ENCODE data around the gene RPIA. TPM values are rescaled to one million over a fixed set of nuclear protein-coding genes. Genes with fewer than 3 reads are reported as not detected.
"Not testable (repeated sequence)": the region's sequence is repeated elsewhere in the genome, so short reads cannot be mapped to it uniquely, and the experiment has no call there.

RPIA gene
- 5.8 and 7.9 TPM in 2 replicates for total RNA-seq (2014; rRNA removed; shearing (Covaris generic))

GRCh38 chr2:88691339-88692183 lies at the start of gene RPIA:
RPIA (plus strand) TSS chr2:88691673; CDS start chr2:88691699, 26 bp downstream.
- DNase-seq (ENCODE audit: low spot score) = peak; percentile 98

- DNase-seq (ENCODE audit: low spot score) = no peak
These were observed 49.2 kb upstream of the RPIA start for GRCh38 chr2:88642278-88642677.

GRCh38 chr2:88645291-88645882 lies 46.1 kb upstream of the RPIA start:
- not testable (repeated sequence) for DNase-seq (ENCODE audit: low spot score)

GRCh38 chr2:88651646-88652045 lies 39.8 kb upstream of the RPIA start:
- no peak for DNase-seq (ENCODE audit: low spot score)

GRCh38 chr2:88654714-88655113 lies 36.8 kb upstream of the RPIA start:
- DNase-seq (ENCODE audit: low spot score) = no peak

DNA sequence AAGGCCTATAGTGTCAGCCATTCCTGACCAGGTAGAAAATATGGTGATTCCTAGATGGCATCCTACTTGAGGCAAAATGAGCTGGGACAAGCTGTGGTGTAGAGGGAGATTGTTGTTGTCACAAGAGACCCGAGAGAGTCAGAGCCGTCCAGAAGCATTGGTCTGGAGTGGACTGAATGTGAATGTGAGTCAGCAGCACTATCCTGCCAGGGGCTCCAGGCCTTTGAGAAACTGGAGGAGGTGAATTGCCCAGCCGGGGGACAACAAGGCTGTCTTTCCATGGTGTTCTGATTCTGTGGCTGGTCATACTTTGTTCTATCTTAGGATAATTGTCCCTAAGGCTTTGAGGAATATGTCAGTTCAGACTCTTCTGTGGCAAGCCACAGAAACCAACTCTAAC lies 34.8 kb upstream of the RPIA start:
- DNase-seq (ENCODE audit: low spot score) = no peak

DNA sequence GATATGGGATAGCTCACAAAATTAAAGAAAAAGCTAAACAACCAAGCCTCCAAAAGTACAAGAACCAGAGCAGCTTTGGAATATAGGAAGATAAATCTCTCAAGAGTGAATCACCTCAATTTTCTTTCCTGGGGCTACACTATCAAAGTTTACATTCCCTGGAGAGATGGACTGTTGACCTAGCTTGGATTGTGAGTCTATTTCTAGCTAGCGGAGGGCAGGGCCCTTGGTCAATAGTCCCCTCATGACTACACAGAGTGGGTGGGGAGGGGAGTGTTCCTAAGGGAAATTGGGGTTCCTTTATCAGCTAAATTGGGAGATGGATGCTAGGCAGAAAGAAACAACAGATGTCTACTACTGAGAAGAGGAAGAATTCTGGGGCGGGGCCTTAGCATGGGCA lies 34.3 kb upstream of the RPIA start:
- no peak for DNase-seq (ENCODE audit: low spot score)

DNA sequence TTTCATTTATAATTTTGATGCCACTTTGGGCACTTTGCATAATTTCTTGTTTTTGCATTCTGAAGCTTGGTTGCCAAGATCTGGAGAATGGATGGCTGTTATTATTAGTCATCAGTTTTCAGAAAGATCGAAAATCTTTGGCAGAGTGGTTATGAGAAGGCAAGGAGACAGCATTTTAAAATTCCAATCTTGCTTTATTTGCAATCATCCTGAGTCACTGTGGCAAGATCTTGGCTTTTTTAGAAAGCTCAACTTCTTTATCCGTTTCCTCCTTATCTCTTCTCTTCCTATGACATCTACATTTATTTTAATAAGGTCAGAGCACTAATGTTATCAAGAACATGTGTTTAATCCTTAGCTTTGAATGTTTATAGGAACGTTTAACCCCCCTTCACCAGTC lies 33.1 kb upstream of the RPIA start:
- no peak for DNase-seq (ENCODE audit: low spot score)

- peak; percentile 27 for DNase-seq (ENCODE audit: low spot score)
These were observed 32.5 kb upstream of the RPIA start for GRCh38 chr2:88658881-88659537.

- DNase-seq (ENCODE audit: low spot score) = peak; percentile 96
These were observed 31.9 kb upstream of the RPIA start for GRCh38 chr2:88659538-88659915.

- no peak for DNase-seq (ENCODE audit: low spot score)
These were observed 30.9 kb upstream of the RPIA start for GRCh38 chr2:88660622-88661021.

- no peak for DNase-seq (ENCODE audit: low spot score)
These were observed 24.9 kb upstream of the RPIA start for GRCh38 chr2:88666576-88666975.

DNA sequence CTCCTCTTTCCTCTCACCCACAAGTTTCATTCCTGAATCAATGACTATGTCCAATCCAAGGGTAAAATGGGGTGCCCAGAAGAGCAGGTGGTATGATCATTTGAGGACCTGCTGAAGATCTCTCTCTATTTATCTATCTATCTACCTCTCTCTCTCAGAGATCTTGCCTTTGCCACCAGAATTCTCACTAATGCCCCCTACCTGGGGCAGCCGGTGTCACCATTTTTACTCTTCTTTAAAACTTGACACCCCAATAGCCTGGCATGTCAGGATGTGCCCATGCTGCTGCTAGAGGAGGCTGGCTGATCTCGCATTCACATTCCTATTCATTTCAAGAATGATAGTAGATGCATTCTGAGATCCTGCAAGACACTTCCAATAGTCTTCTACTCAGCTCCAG lies 24.3 kb upstream of the RPIA start:
- no peak for DNase-seq (ENCODE audit: low spot score)

DNA sequence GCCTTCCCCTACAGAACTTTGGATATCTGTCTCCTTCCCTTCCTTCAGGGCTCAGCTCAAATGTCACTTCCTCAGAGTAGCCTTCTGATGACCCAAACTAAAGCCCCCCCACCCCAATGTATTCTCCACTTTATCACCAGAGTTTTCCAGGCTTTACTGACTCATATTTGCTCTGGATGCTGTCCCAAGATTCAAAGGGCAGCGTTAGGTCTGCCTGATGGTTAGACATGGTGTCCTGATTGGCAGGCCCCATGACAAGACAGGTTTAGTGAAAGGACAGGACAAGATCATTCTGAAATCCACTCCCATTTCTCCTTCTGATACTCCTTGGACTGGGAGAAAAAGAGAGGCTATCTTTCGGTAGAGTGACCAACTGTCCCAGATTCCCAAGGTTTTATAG lies 22.6 kb upstream of the RPIA start:
- DNase-seq (ENCODE audit: low spot score) = no peak

DNA sequence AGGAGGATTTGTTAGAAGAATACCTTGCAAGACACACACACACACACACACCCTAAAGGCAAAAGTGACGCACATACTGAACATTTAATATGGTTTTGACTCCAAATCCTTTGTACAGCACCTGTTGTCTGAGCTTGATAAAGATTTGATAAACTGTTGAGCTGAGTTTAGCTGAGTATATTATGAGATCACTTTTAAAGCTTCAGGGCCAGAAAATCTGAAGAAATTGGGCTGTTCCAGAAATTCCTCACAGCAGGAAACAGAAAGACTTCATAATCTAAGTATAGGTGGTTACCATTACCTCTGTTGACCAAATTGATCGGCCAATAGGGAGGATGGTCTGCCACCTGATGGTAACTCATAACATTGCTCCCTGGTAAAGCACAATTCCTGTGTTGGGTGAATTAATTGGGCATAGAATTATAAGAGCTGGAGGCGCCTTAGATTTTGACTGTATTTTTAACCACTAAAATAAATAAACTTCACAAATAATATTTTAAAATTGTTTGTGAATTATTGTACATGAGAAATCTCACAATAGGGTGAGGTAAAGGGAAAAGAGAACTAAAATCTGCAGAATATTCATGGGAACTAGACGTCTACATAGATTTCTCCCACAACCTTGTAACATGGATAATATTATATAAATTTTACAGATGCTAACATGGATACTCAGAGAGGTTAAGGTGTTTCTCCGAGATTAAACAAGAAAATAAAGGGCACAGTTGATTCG lies 21.8 kb upstream of the RPIA start:
- DNase-seq (ENCODE audit: low spot score) = peak; percentile 26

DNA sequence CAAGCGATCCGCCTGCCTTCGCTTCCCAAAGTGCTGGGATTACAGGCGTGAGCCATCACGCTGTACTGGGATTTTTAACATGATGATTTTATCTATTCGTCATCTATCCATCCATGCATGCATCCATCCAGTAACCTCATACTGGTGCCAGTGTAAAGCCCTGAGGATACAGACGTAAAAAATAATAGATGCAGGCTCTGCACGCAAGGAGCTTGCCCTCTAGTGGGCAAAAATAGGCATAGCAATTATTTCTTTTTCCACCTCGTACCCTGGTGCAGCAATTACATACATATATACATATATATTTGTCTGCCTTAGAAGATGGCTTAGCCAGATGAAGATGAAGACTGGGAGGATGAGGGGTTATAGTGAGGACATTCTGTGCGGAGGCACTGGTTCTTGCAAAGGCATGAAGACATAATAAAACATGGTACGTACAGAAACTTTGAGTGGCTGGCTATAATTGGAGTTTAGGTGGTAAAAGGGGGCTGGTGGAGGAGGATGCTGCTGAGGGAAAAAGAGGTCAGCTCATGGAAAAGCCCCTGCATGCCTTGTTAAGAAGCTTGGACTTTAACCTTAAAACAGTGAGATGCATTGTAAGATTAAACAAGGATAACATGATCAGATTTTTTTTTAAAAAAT lies 19.6 kb upstream of the RPIA start:
- peak; percentile 56 for DNase-seq (ENCODE audit: low spot score)

- DNase-seq (ENCODE audit: low spot score) = no peak
These were observed 18.1 kb upstream of the RPIA start for GRCh38 chr2:88673363-88673762.

- no peak for DNase-seq (ENCODE audit: low spot score)
These were observed 11.1 kb upstream of the RPIA start for GRCh38 chr2:88680266-88680902.

DNA sequence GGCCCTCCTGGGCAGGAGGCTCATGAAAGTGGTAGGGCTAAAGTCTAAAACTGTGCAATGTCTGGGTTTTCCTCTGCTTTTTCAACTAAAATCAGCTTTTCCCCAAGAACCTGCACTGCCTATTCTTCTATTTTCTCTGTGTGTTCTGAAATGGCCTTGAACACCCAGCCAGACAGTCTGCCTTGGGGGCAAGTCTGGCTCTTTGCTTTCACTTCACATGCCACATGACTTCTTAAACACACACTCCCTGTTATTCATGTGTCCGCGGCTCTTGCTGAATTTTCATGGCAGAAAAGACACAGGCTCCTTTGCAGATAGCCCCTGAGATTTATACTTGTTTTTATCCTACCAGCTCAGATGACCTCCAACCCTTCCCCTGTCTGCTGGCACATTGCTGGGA lies 10.6 kb upstream of the RPIA start:
- DNase-seq (ENCODE audit: low spot score) = no peak

DNA sequence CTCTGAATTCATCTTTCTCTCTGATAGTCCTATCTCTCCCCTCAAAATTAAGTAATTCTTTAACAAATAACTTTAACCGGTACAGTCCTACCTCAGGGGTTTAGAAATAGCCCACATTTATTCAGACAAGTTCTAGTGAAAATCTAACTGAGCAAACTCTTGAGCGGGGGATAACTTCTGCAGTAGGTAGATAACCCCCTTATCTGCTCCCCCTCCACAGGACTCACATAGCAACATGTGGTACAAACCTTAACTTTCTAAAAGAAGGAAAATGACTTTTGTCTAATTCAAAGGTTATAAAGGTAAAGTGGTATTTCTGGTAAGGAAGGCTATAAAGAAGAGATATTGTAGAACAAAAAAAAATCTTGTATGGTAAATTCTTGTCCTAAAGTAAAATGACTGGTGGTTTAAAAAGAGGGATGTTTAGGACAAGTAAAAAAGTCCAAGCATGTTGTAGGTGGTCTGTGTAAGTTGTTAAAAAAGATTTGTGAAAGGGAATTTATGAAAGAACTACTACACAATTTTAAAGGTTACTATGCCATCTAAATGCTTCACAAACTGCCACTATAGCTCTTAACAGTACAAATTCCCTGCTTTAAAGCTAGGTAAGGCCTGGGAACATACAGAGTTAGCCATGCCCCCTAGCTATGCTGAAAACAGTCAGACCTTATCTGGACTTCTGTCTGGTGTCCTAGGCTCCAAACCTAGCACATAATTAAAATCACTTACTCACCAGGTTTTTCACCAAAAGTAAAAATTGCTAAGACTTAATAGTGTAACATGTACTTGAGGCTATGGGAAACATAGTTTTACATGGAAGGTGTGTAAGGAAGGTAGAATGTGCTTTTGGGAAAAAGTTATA lies 8.1 kb upstream of the RPIA start:
- no peak for DNase-seq (ENCODE audit: low spot score)
